Prostate gland (tissue), 2 donors: ENCODE results near the gene VAMP2.

ENCODE experiments used
- CTCF ChIP-seq, 4 experiments: fragments of 200-600 bp in 2 of 4; fragments of 450-650 bp in 2 of 4; sonication (generic) in 2 of 4; IDR thresholded peaks; 1 replicate in 3 of 4; 2 replicates in 1 of 4; pipeline ENCODE4 v1.5.1; 2016 to 2019; ENCODE audit warnings: antibody characterized with exemption in 4 of 4, mild to moderate bottlenecking in 2 of 4, moderate library complexity in 2 of 4
- POLR2A ChIP-seq: fragments of 450-650 bp; IDR thresholded peaks from one replicate; pipeline ENCODE4 v1.6.1; 2016; ENCODE audit warnings: antibody characterized with exemption, mild to moderate bottlenecking

GRCh38 chr17:8152112-8152775 is 10.5 kb downstream of the VAMP2 start, which contains the start of gene PER1:
- peak in 1 of 4 experiments; percentile 19 for TF ChIP-seq CTCF (IDR thresholded peaks at IDR 0.05)
- TF ChIP-seq POLR2A: peak; percentile 96
